Naive thymus-derived CD4-positive, alpha-beta T cell (primary cell): ENCODE data around the gene KCNE4. TPM values are rescaled to one million over a fixed set of nuclear protein-coding genes. Genes with fewer than 3 reads are reported as not detected.

Experiments
- ATAC-seq: fragments of 150-1000 bp; cut with Tn5 transposase; 2 replicates; pipeline ENCODE4 v1.10.0; 2021; ENCODE audit warnings: mild to moderate bottlenecking, moderate library complexity
- CTCF ChIA-PET: fragments of 350-600 bp; sonication (Branson Sonifier 250); formaldehyde crosslinking; loops from one replicate; lab custom pipeline; 2021; ENCODE audit warnings: antibody characterized with exemption; lab: Charles Lee
- POLR2A ChIA-PET: fragments of 350-600 bp; sonication (Branson Sonifier 250); formaldehyde crosslinking; loops from one replicate; lab custom pipeline; 2021; ENCODE audit warnings: antibody characterized with exemption, inconsistent platforms; lab: Charles Lee
- DNase-seq, 9 donors: peaks; one replicate each; pipeline versions ENCODE4 v3.0.0 to v3.0.0-alpha.2; 2020 to 2022; ENCODE audit warnings: mixed read lengths in 1 of 9
- H3K27ac ChIP-seq: one replicate; pipeline ENCODE4 v1.7.0; 2013; ENCODE audit warnings: mild to moderate bottlenecking, low read depth, low read length, moderate library complexity
- H3K27me3 ChIP-seq, 2 donors: one replicate each; pipeline ENCODE4 v1.7.0; 2013; ENCODE audit warnings: low read length in 2 of 2, mild to moderate bottlenecking in 2 of 2, moderate library complexity in 2 of 2; ENCODE audit not compliant: control insufficient read depth in 2 of 2, insufficient read depth in 2 of 2
- H3K36me3 ChIP-seq, 3 experiments: 1 replicate in 2 of 3; 2 replicates in 1 of 3; pipeline ENCODE4 v1.7.0; 2013; ENCODE audit warnings: low read length in 3 of 3, mild to moderate bottlenecking in 3 of 3, moderate library complexity in 1 of 3; ENCODE audit not compliant: insufficient read depth in 3 of 3, control insufficient read depth in 2 of 3
- H3K4me1 ChIP-seq, 2 donors: one replicate each; pipeline ENCODE4 v1.7.0; 2013; ENCODE audit warnings: low read length in 2 of 2, mild to moderate bottlenecking in 2 of 2, moderate library complexity in 1 of 2; ENCODE audit not compliant: control insufficient read depth in 2 of 2, insufficient read depth in 2 of 2
- H3K4me3 ChIP-seq: 2 replicates; pipeline ENCODE4 v1.7.0; 2013; ENCODE audit warnings: mild to moderate bottlenecking, low read length
- H3K9me3 ChIP-seq, 3 experiments: 1 replicate in 2 of 3; 2 replicates in 1 of 3; pipeline ENCODE4 v1.7.0; 2013; ENCODE audit warnings: low read length in 3 of 3; ENCODE audit not compliant: control insufficient read depth in 2 of 3
- H3K27ac Mint-ChIP-seq, 9 donors: one replicate each; pipeline ENCODE4 v1.8.0; 2020 to 2022; ENCODE audit warnings: mixed read lengths in 9 of 9, mild to moderate bottlenecking in 8 of 9, moderate library complexity in 5 of 9, inconsistent platforms in 2 of 9
- H3K27me3 Mint-ChIP-seq, 5 donors: one replicate each; pipeline ENCODE4 v1.8.0; 2021 to 2022; ENCODE audit warnings: mixed read lengths in 5 of 5, mild to moderate bottlenecking in 1 of 5
- H3K36me3 Mint-ChIP-seq, 5 donors: one replicate each; pipeline ENCODE4 v1.8.0; 2020 to 2022; ENCODE audit warnings: mixed read lengths in 5 of 5, mild to moderate bottlenecking in 3 of 5, inconsistent platforms in 1 of 5
- H3K4me1 Mint-ChIP-seq, 7 donors: one replicate each; pipeline ENCODE4 v1.8.0; 2020 to 2022; ENCODE audit warnings: mixed read lengths in 7 of 7, mild to moderate bottlenecking in 3 of 7, inconsistent platforms in 1 of 7
- H3K4me3 Mint-ChIP-seq, 10 donors: one replicate each; pipeline ENCODE4 v1.8.0; 2020 to 2022; ENCODE audit warnings: mild to moderate bottlenecking in 10 of 10, mixed read lengths in 10 of 10, moderate library complexity in 6 of 10, inconsistent platforms in 2 of 10
- H3K9me3 Mint-ChIP-seq, 11 donors: one replicate each; pipeline ENCODE4 v1.8.0; 2020 to 2022; ENCODE audit warnings: mixed read lengths in 11 of 11, mild to moderate bottlenecking in 4 of 11, inconsistent platforms in 1 of 11, moderate library complexity in 1 of 11
- intact Hi-C, 2 donors: fragments of 100-400 bp; cut with micrococcal nuclease; formaldehyde crosslinking; loops; one replicate each; pipeline ENCODE4 v1.15.1; 2023
- polyA plus RNA-seq, 2 donors: library from polyadenylated mRNA; unstranded; fragments of 300-500 nt; fragmentation: Illumina TruSeq; gene quantifications; one replicate each; pipeline ENCODE4 v1.2.3, GENCODE V29; 2021
- total RNA-seq, 6 experiments: library from RNA in 5 of 6; stranded (reverse) in 5 of 6; gene quantifications; 1 replicate in 5 of 6; 2 replicates in 1 of 6; pipeline ENCODE4 v1.2.3 and lab custom pipeline; 2021 to 2026

KCNE4 gene
- total and polyA plus RNA-seq, 7 experiments from 2014 or later = not detected

DNA sequence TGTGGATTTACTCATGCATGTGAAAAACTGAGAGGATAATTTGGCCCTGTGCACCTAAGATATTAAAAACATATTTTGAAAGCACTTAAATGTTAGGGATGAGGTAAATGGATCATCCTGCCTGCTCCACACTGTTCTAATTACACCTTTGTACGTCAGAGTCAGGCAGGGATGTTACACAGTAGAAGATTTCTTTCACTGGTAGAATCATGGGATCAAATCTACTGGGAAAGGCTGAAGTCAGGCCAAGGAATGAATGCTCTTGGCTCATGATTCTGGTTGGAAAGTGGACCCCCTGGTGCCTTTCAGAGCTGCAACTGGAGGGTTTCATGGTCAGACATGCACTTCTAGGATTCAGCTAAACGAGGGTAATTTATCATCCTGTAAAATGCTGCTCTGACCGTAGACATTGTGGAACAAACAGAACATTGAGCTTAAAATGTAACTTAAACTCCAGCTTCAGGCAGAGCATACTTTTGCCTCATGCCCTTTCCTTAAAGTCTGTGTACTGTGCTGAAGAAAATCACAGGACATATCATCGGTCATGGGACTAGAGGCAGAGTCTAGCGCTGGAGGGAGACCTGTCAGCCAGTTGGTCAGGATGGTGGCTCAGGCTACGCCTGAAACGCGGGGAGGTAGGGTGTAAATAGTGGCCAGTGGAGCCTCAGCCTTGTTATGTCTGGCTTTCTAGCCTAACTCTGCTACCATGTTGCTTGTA is 4.9 kb downstream of the KCNE4 start:
- H3K4me3 Mint-ChIP-seq = no peak overlapping the region
- no peaks in the 10 kb centered on the region for H3K4me1 Mint-ChIP-seq
- Histone ChIP-seq H3K27me3 (no peaks in the 10 kb centered on the region), H3K4me1 (no peaks in the 10 kb centered on the region), H3K27ac (no peak overlapping the region), H3K4me3 (no peak overlapping the region), H3K9me3 (no peaks in the 10 kb centered on the region), H3K36me3 (no peaks in the 10 kb centered on the region)
- ChIA-PET CTCF (no interaction called here), POLR2A (no interaction called here)
- DNase-seq = no peak
- peaks cover 0 to 26% (median 13%) of the 10 kb centered on the region in 5 donors for H3K27me3 Mint-ChIP-seq
- no peak for ATAC-seq
- intact Hi-C loops = no loop called here
- H3K36me3 Mint-ChIP-seq = no peaks in the 10 kb centered on the region
- H3K27ac Mint-ChIP-seq = no peak overlapping the region
- peaks cover 0 to 1% (median 0%) of the 10 kb centered on the region in 11 donors for H3K9me3 Mint-ChIP-seq

DNA sequence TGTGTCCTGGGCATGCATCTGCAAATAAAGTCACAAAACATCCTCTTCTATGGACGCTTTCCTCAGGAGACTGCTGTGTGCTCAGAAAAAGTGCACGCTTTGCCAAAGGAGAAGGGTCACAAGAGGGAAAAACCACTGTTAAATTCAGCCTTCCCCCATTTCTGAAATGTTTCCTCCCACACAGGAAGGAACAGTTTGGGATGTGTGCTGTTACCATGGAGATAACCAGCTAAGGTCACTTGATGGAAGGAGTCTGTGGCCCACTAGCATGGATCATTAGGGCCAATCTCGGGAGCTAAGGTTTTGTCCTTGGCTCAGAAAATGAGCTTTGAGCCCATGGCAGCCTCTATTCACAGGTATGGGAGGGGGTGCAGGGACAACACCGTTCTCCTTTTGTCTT is 5.6 kb downstream of the KCNE4 start:
- Histone ChIP-seq H3K27me3 (no peaks in the 10 kb centered on the region), H3K36me3 (no peaks in the 10 kb centered on the region), H3K9me3 (no peaks in the 10 kb centered on the region), H3K4me1 (no peaks in the 10 kb centered on the region), H3K27ac (no peak overlapping the region), H3K4me3 (no peak overlapping the region)
- ChIA-PET POLR2A (no interaction called here), CTCF (no interaction called here)
- DNase-seq (no peak), ATAC-seq (no peak)
- no peaks in the 10 kb centered on the region for H3K4me1 Mint-ChIP-seq
- no peaks in the 10 kb centered on the region for H3K36me3 Mint-ChIP-seq
- no peak overlapping the region for H3K4me3 Mint-ChIP-seq
- H3K27ac Mint-ChIP-seq = no peak overlapping the region
- intact Hi-C loops = no loop called here
- peaks cover 0 to 1% (median 0%) of the 10 kb centered on the region in 11 donors for H3K9me3 Mint-ChIP-seq
- H3K27me3 Mint-ChIP-seq = peaks cover 0 to 30% (median 11%) of the 10 kb centered on the region in 5 donors

DNA sequence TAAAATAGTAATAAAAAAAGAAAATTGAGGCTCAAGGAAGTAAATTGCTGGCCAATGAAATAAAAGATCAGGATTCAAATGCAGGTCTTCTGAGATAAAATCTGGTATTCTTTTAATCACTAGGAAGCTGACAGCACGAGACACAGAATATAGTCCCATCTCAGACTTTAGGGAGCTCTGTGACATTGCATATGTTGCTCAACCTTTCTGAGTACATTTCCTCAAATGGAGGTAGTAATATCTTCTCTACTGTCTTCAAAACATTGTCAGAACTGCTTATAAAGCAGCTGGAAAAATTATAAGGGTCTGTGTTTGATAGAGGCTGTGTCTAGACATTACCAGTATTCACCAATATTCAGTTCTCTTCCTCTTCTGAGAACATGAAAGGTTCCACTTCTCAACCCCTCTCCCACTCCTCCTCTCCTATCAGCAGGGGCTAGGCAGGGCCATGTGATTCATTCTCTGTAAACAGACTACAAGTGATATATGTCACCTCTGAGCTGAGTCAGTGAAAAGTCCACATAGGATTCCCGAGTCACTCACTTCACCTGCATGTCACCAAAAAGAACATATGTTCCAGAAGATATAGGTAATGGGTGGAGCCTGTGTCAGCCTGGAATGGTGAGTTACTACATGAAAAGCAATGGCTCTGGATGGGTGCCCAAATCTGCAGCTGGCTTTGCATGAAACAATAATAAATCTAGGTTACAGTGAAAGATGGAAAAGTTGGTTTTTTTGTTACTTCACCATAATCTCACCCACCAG is 7.1 kb downstream of the KCNE4 start:
- H3K27me3 ChIP-seq = no peaks in the 10 kb centered on the region
- no peaks in the 10 kb centered on the region for H3K4me1 ChIP-seq
- POLR2A ChIA-PET = no interaction called here
- H3K27ac ChIP-seq = no peak overlapping the region
- CTCF ChIA-PET = no interaction called here
- no peaks in the 10 kb centered on the region for H3K4me1 Mint-ChIP-seq
- H3K27me3 Mint-ChIP-seq = peaks cover 3 to 37% (median 13%) of the 10 kb centered on the region in 5 donors
- H3K4me3 ChIP-seq = no peak overlapping the region
- DNase-seq (no peak), ATAC-seq (no peak)
- H3K27ac Mint-ChIP-seq = no peak overlapping the region
- intact Hi-C loops = no loop called here
- H3K9me3 ChIP-seq = no peaks in the 10 kb centered on the region
- peaks cover 0 to 1% (median 0%) of the 10 kb centered on the region in 11 donors for H3K9me3 Mint-ChIP-seq
- no peaks in the 10 kb centered on the region for H3K36me3 ChIP-seq
- no peaks in the 10 kb centered on the region for H3K36me3 Mint-ChIP-seq
- no peak overlapping the region for H3K4me3 Mint-ChIP-seq

DNA sequence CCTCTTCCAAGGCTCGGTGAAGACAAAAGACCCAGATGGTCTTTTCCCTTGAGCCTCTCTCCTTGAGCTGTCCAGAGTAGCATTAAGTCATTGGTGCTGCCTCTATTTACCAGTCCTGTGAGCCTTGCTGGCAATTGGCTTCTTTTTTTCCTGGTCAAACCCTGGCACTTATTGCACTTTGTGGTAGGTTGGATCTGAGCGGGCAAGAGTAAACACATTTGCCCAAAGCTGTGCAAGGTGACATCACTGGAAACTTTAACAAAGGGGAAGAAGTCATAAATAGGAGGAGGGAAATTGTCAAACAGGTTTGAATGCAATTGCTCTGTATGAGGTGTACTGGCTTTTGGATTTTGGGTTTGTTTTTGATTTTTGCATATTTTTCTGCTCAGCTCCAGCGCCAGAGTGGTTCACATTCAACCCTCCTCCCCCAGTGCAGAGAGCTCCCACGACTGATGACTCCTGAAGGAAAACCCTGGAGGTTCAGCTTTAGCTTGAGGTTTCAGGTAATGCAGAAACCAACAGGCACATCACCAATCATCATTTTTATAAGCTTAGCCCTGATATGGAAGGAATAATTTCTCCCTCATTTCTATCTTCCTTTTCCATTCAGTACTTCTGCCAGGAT is 8.3 kb downstream of the KCNE4 start:
- Histone ChIP-seq H3K27ac (no peak overlapping the region), H3K36me3 (no peaks in the 10 kb centered on the region), H3K4me3 (no peak overlapping the region), H3K27me3 (no peaks in the 10 kb centered on the region), H3K4me1 (no peaks in the 10 kb centered on the region), H3K9me3 (no peaks in the 10 kb centered on the region)
- Mint-ChIP-seq H3K9me3 (peaks cover 0 to 1% (median 0%) of the 10 kb centered on the region in 11 donors), H3K27me3 (peaks cover 4 to 37% (median 15%) of the 10 kb centered on the region in 5 donors), H3K4me1 (no peaks in the 10 kb centered on the region), H3K36me3 (no peaks in the 10 kb centered on the region), H3K27ac (no peak overlapping the region), H3K4me3 (no peak overlapping the region)
- ATAC-seq = no peak
- CTCF ChIA-PET = no interaction called here
- POLR2A ChIA-PET = no interaction called here
- DNase-seq = no peak
- intact Hi-C loops = no loop called here

DNA sequence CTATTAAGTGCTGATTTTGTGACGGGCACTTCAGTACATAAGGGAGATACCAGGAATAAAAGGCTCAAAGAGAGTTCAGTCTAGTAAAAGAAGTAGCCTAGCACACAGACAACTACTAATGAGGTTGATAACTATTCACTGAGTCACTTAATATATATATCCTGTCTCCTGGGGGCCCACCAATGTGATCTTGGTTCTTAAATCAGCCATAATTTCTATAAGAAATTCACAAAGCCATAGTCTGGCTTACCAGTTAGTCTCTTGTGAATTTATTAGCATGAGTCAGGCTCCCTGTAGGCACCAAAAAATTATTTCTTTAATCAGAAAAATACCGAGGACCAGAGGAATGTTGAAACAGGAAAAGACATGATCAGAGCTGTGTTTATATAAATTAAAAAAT is 10.4 kb downstream of the KCNE4 start:
- POLR2A ChIA-PET = no interaction called here
- intact Hi-C loops = no loop called here
- Mint-ChIP-seq H3K27ac (no peak overlapping the region), H3K4me1 (no peaks in the 10 kb centered on the region), H3K36me3 (no peaks in the 10 kb centered on the region), H3K4me3 (no peak overlapping the region), H3K9me3 (peaks cover 0 to 1% (median 0%) of the 10 kb centered on the region in 11 donors), H3K27me3 (peaks cover 6 to 28% (median 13%) of the 10 kb centered on the region in 5 donors)
- DNase-seq (no peak), ATAC-seq (no peak)
- CTCF ChIA-PET = no interaction called here
- H3K36me3 ChIP-seq = no peaks in the 10 kb centered on the region
- H3K27me3 ChIP-seq = no peaks in the 10 kb centered on the region
- H3K9me3 ChIP-seq = no peaks in the 10 kb centered on the region
- no peak overlapping the region for H3K27ac ChIP-seq
- H3K4me3 ChIP-seq = no peak overlapping the region
- no peaks in the 10 kb centered on the region for H3K4me1 ChIP-seq

DNA sequence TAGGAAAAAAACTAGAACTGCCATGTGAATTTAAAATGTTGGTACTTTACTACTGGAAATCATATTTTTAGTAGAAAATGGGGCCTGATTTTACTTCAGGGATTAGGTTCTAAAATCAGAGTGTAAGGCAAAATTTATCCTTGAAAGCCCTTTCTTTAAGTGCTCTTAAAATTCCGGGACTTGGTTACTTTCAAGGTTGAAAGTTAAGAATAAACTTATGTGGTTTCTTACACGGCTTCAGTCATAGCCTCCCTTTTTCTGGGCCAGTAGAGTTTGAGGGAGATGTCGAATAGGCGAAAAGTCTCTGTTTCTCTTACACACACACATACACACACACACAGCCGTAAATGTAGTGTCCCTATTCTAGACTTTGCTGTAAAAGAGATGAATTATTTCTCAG is 13.1 kb downstream of the KCNE4 start:
- H3K27me3 ChIP-seq = no peaks in the 10 kb centered on the region
- H3K36me3 Mint-ChIP-seq = no peaks in the 10 kb centered on the region
- no peak for ATAC-seq
- H3K4me1 Mint-ChIP-seq = no peaks in the 10 kb centered on the region
- no peaks in the 10 kb centered on the region for H3K4me1 ChIP-seq
- DNase-seq = no peak
- H3K27ac ChIP-seq = no peak overlapping the region
- intact Hi-C loops = no loop called here
- no peaks in the 10 kb centered on the region for H3K9me3 ChIP-seq
- no peak overlapping the region for H3K4me3 Mint-ChIP-seq
- H3K27ac Mint-ChIP-seq = no peak overlapping the region
- no peaks in the 10 kb centered on the region for H3K36me3 ChIP-seq
- H3K4me3 ChIP-seq = no peak overlapping the region
- ChIA-PET POLR2A (no interaction called here), CTCF (no interaction called here)
- H3K27me3 Mint-ChIP-seq = peaks cover 7 to 32% (median 10%) of the 10 kb centered on the region in 5 donors
- peaks cover 0 to 1% (median 0%) of the 10 kb centered on the region in 11 donors for H3K9me3 Mint-ChIP-seq
